Anterior cingulate cortex (tissue), 58 donors: Measurements from ENCODE around the gene FBXO46.
"Not testable (repeated sequence)": the region's sequence is repeated elsewhere in the genome, so short reads cannot be mapped to it uniquely, and the experiment has no call there.

ENCODE experiments used
- DNase-seq, 58 donors: peaks; one replicate each; lab custom pipeline; 2025; lab: John Stamatoyannopoulos, UW

Gene FBXO46

GRCh38 chr19:45693106-45693788 is 37.4 kb downstream of the FBXO46 start:
- DNase-seq: peak in 54 of 58 donors; percentile 3 to 82 (median 38)

DNA sequence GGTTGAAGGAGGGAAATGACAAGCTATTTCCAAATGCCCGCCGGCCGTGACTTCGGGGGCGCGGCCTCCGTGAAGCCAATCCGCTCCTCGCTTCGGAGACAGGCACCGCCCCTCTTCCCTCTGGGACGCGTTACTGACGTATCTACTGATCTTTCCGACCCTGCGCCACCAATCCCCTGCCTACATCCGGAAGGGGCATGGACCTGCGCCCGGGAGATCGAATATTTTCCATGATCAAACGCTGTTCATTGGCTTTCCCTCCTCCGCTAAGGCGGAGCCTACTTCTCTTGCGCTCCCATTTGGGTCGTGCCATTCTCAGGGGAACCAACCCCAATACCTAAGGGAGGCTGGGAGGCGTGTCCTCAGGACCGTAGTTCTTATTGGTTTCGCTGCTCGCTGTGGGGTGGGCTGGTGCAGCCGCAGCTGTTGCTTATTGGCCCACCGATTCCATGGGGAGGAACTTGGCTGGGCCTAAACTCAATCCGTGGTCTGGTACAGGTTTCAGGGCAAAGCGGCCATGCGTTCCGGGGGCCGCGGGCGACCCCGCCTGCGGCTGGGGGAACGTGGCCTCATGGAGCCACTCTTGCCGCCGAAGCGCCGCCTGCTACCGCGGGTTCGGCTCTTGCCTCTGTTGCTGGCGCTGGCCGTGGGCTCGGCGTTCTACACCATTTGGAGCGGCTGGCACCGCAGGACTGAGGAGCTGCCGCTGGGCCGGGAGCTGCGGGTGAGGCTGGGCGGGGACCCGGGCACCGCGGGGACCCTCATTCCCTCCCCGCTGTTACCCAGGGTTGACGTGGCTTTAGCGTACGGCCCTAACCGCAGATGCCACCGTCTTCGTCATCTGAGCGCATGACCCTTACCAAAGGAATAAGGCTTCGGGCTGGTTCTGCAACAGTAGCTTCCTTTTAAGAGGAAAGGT is 38.2 kb downstream of the FBXO46 start, which contains the start of gene QPCTL:
Gene QPCTL, plus strand, starts transcription at position 480 of the 919 bp plus-strand sequence. Its CDS starts 38 bp downstream, at position 518.
- DNase-seq: peak; percentile 88 to 100 (median 99)

DNA sequence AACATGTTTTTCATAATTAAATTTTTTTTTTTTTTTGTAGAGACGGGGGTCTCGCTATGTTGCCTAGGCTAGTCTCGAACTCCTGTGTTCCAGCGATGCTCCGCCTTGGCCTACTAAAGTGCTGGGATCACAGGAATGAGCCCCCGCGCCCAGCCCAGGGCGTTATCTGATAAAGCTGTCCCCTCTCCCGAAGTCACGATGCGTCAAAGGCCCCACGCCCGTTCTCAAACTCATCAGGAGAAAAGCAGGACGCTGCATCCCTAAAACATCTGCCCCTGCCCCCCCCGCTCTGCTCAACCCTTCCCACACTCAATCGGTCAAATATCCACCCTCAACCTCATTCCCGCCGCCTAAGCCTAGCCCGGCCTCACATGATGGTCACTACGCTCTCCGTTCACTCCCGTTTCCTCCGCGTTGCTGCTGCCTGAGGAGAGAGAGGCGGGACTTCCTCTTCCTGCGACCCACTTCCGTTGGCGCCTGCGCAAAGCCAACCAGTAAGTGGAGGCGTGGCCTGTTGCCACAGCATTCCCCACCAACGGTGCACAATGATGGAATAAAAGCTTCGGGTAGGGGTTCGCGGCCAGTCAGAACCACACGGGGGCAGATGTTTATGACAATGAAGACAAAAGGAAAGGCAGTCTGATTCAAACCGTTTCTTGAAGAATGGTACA is 39.0 kb downstream of the FBXO46 start, which contains the start of gene SNRPD2:
Gene SNRPD2, minus strand, starts transcription at position 438 of the 671 bp plus-strand sequence. Its CDS starts 65 bp downstream, at position 373.
- DNase-seq: peak; percentile 75 to 100 (median 95)

GRCh38 chr19:45687599-45687998 is 43.1 kb downstream of the FBXO46 start:
- no peak for DNase-seq

- DNase-seq: not testable (repeated sequence)
These were observed 45.7 kb downstream of the FBXO46 start for GRCh38 chr19:45685045-45685444.

DNA sequence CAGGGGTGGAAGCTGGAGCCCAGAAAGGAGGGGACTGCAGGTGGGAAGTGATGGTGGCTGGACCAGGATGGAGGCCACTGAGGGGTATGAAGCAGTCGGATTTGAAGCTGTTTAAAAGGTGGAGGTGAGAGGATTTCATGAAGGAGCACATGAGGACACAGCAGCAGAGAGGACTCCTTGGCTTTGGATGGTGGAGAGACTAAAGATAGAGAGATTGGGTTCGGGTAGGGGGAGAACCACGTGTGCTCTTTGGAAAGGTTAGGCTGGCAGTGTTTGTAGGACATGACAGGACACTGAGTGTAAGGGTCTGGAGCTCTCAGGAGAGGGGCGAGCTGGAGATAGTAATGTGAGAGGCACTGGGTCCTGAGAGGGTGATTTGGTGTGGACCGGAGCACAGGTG is 47.8 kb downstream of the FBXO46 start:
- DNase-seq: no peak

DNA sequence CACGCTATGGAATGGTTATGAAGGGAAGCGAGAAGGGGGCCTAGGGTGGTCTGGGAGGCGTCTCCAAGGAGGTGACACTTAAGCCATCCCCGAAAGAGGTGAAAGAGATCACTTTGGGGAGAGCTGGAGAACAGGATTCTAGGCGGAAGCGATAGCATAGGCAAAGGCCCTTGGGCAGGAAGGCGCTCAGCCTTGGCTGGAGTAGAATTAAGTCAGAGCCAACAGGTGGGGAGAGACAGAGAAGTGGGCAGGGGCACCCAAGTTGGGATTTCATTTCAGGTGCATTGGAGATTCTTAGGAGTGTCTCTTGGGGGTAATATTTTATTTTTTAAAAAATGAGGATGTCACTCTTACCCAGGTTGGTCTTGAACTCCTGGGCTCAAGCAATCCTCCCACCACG is 48.6 kb downstream of the FBXO46 start:
- DNase-seq: peak in 1 of 58 donors; percentile 16

GRCh38 chr19:45681391-45682015 is 49.2 kb downstream of the FBXO46 start:
- peak in 57 of 58 donors; percentile 12 to 89 (median 76) for DNase-seq

DNA sequence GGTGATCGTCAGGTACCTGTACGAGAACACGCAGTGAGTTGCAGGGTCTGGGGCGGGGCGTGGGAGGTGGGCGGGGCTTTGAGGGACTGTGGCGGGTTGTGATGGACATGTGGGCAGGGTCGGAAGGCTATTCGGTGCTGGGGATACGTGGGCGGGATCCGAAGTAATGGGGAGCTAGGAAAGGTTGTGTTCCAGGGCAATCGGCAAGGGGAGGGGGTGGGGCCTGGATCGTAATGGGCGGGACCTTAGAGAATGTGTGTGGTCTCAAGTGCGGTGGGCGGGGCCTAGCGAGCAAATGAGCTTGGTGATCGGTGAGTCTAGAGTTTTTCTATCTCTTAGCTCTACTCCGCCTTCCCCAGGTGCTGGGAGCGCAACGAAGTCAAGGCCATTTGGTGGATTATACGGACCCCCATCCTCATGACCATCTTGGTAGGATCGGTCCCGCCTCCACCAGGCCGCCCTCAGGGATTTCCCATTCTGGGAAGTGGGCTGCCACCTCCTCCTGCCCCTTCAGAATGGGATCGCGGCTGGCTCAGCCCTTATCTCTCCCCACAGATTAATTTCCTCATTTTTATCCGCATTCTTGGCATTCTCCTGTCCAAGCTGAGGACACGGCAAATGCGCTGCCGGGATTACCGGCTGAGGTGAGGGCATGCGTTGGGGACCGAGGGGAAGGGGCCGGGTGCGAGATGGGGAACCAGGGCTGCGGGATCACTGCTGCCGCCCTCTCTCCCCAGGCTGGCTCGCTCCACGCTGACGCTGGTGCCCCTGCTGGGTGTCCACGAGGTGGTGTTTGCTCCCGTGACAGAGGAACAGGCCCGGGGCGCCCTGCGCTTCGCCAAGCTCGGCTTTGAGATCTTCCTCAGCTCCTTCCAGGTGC is 53.1 kb downstream of the FBXO46 start:
- DNase-seq: peak in 49 of 58 donors; percentile 6 to 85 (median 51)

GRCh38 chr19:45676851-45677263 is 53.8 kb downstream of the FBXO46 start:
- peak in 2 of 58 donors; percentile 3 to 47 for DNase-seq

DNA sequence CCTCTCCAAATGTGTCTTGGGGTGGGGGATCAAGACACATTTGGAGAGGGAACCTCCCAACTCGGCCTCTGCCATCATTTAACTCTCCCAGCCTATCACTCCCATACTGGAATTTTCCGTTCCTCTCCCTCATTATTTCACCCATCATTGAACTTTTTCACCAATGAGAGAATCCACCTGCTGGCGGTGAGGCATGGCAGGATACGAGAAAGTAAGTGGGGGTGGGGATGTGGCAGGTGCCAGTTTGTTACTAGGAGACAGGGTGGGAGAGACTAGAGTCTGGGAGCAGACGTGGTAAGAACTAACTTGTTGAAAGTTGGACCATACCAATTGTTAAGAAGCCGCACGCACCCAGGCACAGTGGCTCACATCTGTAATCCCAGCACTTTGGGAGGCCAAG is 55.8 kb downstream of the FBXO46 start:
- no peak for DNase-seq

DNA sequence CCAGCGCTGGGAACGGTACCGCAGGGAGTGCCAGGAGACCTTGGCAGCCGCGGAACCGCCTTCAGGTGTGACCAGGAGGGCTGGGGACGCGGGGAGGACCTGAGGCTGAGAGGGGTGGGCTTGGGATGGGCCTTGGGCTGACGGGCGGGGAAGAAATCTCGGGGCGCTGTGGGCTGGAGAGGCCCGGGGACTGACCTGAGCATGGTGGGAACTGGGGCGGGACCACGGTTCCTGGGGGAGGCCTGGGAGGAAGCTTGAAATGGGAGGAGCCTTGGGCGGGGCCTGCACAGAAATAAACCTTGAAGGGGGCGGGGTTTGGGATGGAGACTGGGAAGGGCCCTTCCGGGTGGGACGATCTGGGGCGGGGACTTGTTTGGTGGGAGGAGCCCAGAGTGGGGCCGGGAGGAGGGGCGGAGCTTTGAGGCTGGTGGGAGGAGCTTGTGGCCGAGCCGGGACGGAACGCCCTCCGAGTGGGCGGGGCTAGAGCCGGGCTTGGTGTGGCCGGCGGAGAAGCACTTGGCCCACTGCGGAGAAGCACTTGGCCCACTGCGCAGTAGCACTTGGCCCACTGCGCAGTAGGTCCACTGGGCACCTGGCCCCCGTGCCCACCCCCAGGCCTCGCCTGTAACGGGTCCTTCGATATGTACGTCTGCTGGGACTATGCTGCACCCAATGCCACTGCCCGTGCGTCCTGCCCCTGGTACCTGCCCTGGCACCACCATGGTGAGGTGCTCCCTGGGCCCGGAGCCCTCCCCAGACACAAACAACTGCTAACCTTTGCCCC is 59.8 kb downstream of the FBXO46 start:
- DNase-seq: peak in 52 of 58 donors; percentile 4 to 86 (median 54)

- DNase-seq: peak in 2 of 58 donors; percentile 6 to 23
These were observed 62.3 kb downstream of the FBXO46 start for GRCh38 chr19:45668342-45668871.

DNA sequence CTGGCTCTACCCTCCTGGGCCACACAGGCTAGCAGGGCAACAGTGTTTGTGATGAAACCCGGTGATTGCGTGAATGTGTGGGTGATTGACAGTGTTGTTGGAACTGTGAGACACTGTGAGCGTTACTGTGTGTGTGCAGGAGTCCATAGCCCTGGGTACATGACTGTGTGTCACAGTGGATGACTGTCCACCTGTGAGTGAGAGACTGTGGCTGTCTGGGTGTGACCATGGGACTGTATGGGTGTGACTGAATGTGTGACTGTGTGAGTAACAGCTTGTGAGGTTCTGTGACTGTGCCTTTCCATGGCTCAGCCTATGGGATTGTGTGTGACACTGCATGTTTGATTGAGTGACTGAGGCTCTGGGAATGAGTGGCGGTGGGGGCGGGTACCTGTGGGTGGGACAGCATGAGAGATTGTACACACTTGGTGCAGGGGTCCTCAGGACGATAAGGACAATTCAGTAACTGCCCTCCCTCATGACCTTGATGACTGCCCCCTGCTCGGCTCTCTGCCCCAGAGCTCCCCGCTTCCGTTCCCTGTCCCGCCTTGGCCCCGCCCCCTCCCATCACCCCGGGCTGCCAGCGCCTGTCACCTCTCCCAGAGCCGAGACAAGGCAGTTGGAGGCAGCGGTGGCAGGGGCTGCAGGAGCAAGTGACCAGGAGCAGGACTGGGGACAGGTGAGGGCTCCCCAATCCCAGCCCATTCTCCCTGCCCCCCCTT is 62.9 kb downstream of the FBXO46 start, which contains the start of gene GIPR:
Gene GIPR, plus strand, starts transcription at position 602 of the 722 bp plus-strand sequence. CDS start 1,300 bp downstream, outside the sequence.
- peak in 13 of 58 donors; percentile 4 to 52 (median 17) for DNase-seq

DNA sequence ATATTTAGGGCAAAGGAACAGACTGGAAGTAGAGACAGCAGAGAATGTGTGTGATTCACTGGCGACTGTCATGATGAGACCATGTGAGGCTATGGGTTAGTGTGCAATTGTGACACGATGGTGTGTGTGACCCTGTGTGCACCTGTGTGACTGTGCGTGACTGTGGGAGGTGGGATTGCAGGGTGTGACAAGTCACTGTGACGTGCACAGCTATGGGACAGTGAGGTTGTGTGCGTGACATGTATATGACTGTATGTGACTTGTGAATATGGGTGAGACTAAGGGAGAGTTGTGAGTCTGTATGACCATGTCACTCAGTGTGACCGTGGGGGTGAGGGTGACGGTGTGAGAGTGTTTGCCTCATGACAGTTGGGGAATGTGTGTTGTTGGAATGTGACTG is 66.1 kb downstream of the FBXO46 start:
- no peak for DNase-seq

- DNase-seq: no peak
These were observed 66.9 kb downstream of the FBXO46 start for GRCh38 chr19:45663800-45664199.

DNA sequence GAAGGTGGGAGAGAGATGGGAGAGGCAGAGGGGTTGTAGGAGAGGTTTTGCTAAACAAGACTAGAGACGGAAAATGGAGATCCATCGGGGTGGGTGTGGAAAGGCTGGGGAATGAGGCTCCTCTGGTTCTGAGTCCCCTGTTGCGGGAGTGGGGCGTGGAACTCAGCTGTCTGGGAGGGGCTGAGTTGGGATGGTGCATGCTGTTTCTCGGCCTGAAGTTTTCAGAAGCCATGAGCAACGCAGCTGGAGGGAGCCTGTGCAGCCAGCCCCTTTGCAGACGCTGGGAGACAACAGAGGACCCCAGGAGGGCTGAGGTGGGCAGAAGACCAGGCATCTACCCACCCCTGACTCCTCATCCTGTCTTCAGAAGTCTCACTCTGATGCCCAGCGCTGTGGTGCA is 70.1 kb downstream of the FBXO46 start:
- DNase-seq: no peak
